Neural progenitor cell (in vitro differentiated cells): Measurements from ENCODE around the gene OSBPL8. TPM values are rescaled to one million over a fixed set of nuclear protein-coding genes. Genes with fewer than 3 reads are reported as not detected.

Experiments used
- DNase-seq: peaks from one replicate; pipeline ENCODE4 v3.0.0-alpha.2; 2016; ENCODE audit warnings: low spot score
- H2AFZ ChIP-seq: fragments of 200-600 bp; sonication (generic); replicated peaks from 2 replicates; pipeline ENCODE4 v1.6.1; 2016; ENCODE audit warnings: antibody characterized with exemption
- H3F3A ChIP-seq: fragments of 200-600 bp; sonication (generic); 2 replicates; pipeline ENCODE4 v1.6.1; 2016; ENCODE audit warnings: antibody characterized with exemption, low read depth
- H3K27ac ChIP-seq: fragments of 200-600 bp; sonication (generic); 2 replicates; pipeline ENCODE4 v1.5.1; 2016; ENCODE audit warnings: mild to moderate bottlenecking
- H3K27me3 ChIP-seq: fragments of 200-600 bp; sonication (generic); 2 replicates; pipeline ENCODE4 v1.6.1; 2016; ENCODE audit warnings: mild to moderate bottlenecking, moderate library complexity
- H3K36me3 ChIP-seq: fragments of 200-600 bp; sonication (generic); 2 replicates; pipeline ENCODE4 v1.5.1; 2016
- H3K4me1 ChIP-seq: fragments of 200-600 bp; sonication (generic); 2 replicates; pipeline ENCODE4 v1.6.1; 2016; ENCODE audit warnings: mixed run types
- H3K4me2 ChIP-seq: fragments of 200-600 bp; sonication (generic); 2 replicates; pipeline ENCODE4 v1.6.1; 2016
- H3K4me3 ChIP-seq: fragments of 200-600 bp; sonication (generic); 2 replicates; pipeline ENCODE4 v1.5.1; 2016
- H3K79me2 ChIP-seq: fragments of 200-600 bp; sonication (generic); 2 replicates; pipeline ENCODE4 v1.6.1; 2016; ENCODE audit warnings: low read depth
- H3K9ac ChIP-seq: fragments of 200-600 bp; sonication (generic); 2 replicates; pipeline ENCODE4 v1.6.1; 2016
- H3K9me3 ChIP-seq: fragments of 200-600 bp; sonication (generic); 2 replicates; pipeline ENCODE4 v1.5.1; 2016; ENCODE audit warnings: low read depth
- H4K20me1 ChIP-seq: fragments of 200-600 bp; sonication (generic); 2 replicates; pipeline ENCODE4 v1.6.1; 2016; ENCODE audit warnings: low read depth
- H3K27ac Mint-ChIP-seq: 3 replicates; pipeline ENCODE4 v1.8.0; 2021; ENCODE audit warnings: mixed read lengths
- H3K27me3 Mint-ChIP-seq: 2 replicates; pipeline ENCODE4 v1.8.0; 2022; ENCODE audit warnings: low read depth, mild to moderate bottlenecking, inconsistent platforms, moderate library complexity, mixed read lengths; ENCODE audit not compliant: insufficient read depth
- H3K36me3 Mint-ChIP-seq: 3 replicates; pipeline ENCODE4 v1.8.0; 2021; ENCODE audit warnings: mixed read lengths
- H3K4me1 Mint-ChIP-seq: 3 replicates; pipeline ENCODE4 v1.8.0; 2021; ENCODE audit warnings: mixed read lengths
- H3K4me3 Mint-ChIP-seq: 3 replicates; pipeline ENCODE4 v1.8.0; 2021; ENCODE audit warnings: mild to moderate bottlenecking, moderate library complexity, mixed read lengths
- H3K9me3 Mint-ChIP-seq: 3 replicates; pipeline ENCODE4 v1.8.0; 2020; ENCODE audit warnings: mixed read lengths
- CTCF ChIP-seq: fragments of 200-600 bp; sonication (generic); IDR thresholded peaks from 2 replicates; pipeline ENCODE4 v1.5.1; 2017; ENCODE audit warnings: antibody characterized with exemption, mild to moderate bottlenecking
- EZH2 ChIP-seq: fragments of 200-600 bp; sonication (generic); IDR thresholded peaks from 2 replicates; pipeline ENCODE4 v1.6.1; 2017; ENCODE audit warnings: antibody characterized with exemption, mild to moderate bottlenecking, moderate library complexity
- EZH2phosphoT487 ChIP-seq: fragments of 200-600 bp; sonication (generic); IDR thresholded peaks from 2 replicates; pipeline ENCODE4 v1.6.1; 2017; ENCODE audit warnings: antibody characterized with exemption
- total RNA-seq: library from RNA; depleted of rRNA; stranded (reverse); fragments of >200 nt; gene quantifications from 2 replicates; pipeline ENCODE4 v1.2.3, GENCODE V29; 2015; ENCODE audit warnings: low replicate concordance

Gene OSBPL8
- total RNA-seq, 1 donor from 2014 or later: 93.6 TPM

GRCh38 chr12:76457010-76457409, 102.6 kb downstream of the OSBPL8 start:
- TF ChIP-seq EZH2phosphoT487 (no peak), EZH2 (no peak), CTCF (no peak)
- H3F3A ChIP-seq: peaks cover 10% of the 10 kb centered on the region
- Mint-ChIP-seq H3K9me3 (no peaks in the 10 kb centered on the region), H3K27ac (no peak overlapping the region), H3K4me3 (no peak overlapping the region), H3K36me3 (no peaks in the 10 kb centered on the region), H3K27me3 (no peaks in the 10 kb centered on the region), H3K4me1 (peaks cover 3% of the 10 kb centered on the region)
- no peak overlapping the region for H3K4me3 ChIP-seq
- DNase-seq: no peak
- peaks cover 9% of the 10 kb centered on the region for H3K79me2 ChIP-seq
- no peaks in the 10 kb centered on the region for H3K36me3 ChIP-seq
- H3K27me3 ChIP-seq: no peaks in the 10 kb centered on the region
- H3K27ac ChIP-seq: no peak overlapping the region
- no peaks in the 10 kb centered on the region for H4K20me1 ChIP-seq
- peaks cover 16% of the 10 kb centered on the region for H3K4me1 ChIP-seq
- no peak overlapping the region for H3K4me2 ChIP-seq
- no peak overlapping the region for H2AFZ ChIP-seq
- H3K9me3 ChIP-seq: no peaks in the 10 kb centered on the region
- H3K9ac ChIP-seq: no peak overlapping the region

- Mint-ChIP-seq H3K4me1 (no peaks in the 10 kb centered on the region), H3K9me3 (no peaks in the 10 kb centered on the region), H3K36me3 (peaks cover under 1% of the 10 kb centered on the region), H3K27ac (no peak overlapping the region), H3K4me3 (no peak overlapping the region), H3K27me3 (no peaks in the 10 kb centered on the region)
- DNase-seq: peak; percentile 60
- Histone ChIP-seq H3K4me2 (no peak overlapping the region), H3K36me3 (no peaks in the 10 kb centered on the region), H4K20me1 (no peaks in the 10 kb centered on the region), H3K9ac (no peak overlapping the region), H2AFZ (no peak overlapping the region), H3K27me3 (no peaks in the 10 kb centered on the region), H3K9me3 (no peaks in the 10 kb centered on the region), H3K79me2 (peaks cover 13% of the 10 kb centered on the region), H3K27ac (no peak overlapping the region), H3F3A (peaks cover 4% of the 10 kb centered on the region), H3K4me3 (no peak overlapping the region), H3K4me1 (peaks cover 12% of the 10 kb centered on the region)
- peak; percentile 69 for TF ChIP-seq CTCF
- no peak for TF ChIP-seq EZH2
- no peak for TF ChIP-seq EZH2phosphoT487
Observed at GRCh38 chr12:76455582-76456345, 103.8 kb downstream of the OSBPL8 start.

DNA sequence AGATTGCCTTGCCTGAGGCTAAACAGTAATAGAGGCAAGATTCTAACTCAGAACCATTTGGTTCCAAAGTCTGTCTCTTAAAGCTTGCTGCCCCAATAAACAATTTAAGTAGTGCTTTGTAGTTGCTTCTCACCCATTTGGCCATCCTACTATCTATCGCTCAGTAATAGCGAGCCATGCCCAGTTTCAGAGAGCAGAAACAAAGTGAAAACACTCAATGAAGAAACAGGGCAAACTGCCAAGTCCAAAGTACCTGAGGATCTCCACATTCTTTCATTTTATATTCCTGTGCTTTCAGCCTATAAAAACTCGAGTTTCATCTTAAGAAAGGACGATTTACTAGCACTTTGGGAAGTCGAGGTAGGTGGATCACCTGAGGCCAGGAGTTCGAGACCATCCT, 108.0 kb downstream of the OSBPL8 start:
- Mint-ChIP-seq H3K4me3 (no peak overlapping the region), H3K27ac (no peak overlapping the region), H3K36me3 (peaks cover 21% of the 10 kb centered on the region), H3K4me1 (no peaks in the 10 kb centered on the region), H3K27me3 (no peaks in the 10 kb centered on the region), H3K9me3 (no peaks in the 10 kb centered on the region)
- peaks cover 22% of the 10 kb centered on the region for H3K79me2 ChIP-seq
- H3K9ac ChIP-seq: no peak overlapping the region
- H3K4me3 ChIP-seq: no peak overlapping the region
- no peaks in the 10 kb centered on the region for H3K36me3 ChIP-seq
- DNase-seq: no peak
- no peak overlapping the region for H2AFZ ChIP-seq
- H4K20me1 ChIP-seq: peaks cover 4% of the 10 kb centered on the region
- H3K4me1 ChIP-seq: no peaks in the 10 kb centered on the region
- TF ChIP-seq EZH2phosphoT487 (no peak), CTCF (no peak), EZH2 (no peak)
- no peaks in the 10 kb centered on the region for H3F3A ChIP-seq
- no peak overlapping the region for H3K4me2 ChIP-seq
- H3K27ac ChIP-seq: no peak overlapping the region
- H3K9me3 ChIP-seq: no peaks in the 10 kb centered on the region
- H3K27me3 ChIP-seq: no peaks in the 10 kb centered on the region
